Mucosa of descending colon (tissue), 3 donors: Measurements from ENCODE around the gene KAZN. TPM values are rescaled to one million over a fixed set of nuclear protein-coding genes. Genes with fewer than 3 reads are reported as not detected.

Source experiments
- ATAC-seq: fragments of 200-7000 bp; cut with Tn5 transposase; one replicate; pipeline ENCODE4 v1.9.1; 2020; ENCODE audit warnings: mild to moderate bottlenecking, moderate library complexity
- DNase-seq, 3 donors: peaks; one replicate each; pipeline ENCODE4 v3.0.0-alpha.2; 2020
- H3K36me3 ChIP-seq: fragments of 200-600 bp; one replicate; pipeline ENCODE4 v1.8.0; 2021; ENCODE audit warnings: low read depth, mild to moderate bottlenecking
- H3K4me1 ChIP-seq: fragments of 200-600 bp; one replicate; pipeline ENCODE4 v1.8.0; 2021; ENCODE audit warnings: low read depth, mild to moderate bottlenecking
- H3K4me3 ChIP-seq: fragments of 200-600 bp; one replicate; pipeline ENCODE4 v1.8.0; 2021; ENCODE audit warnings: mild to moderate bottlenecking
- H3K9me3 ChIP-seq: fragments of 200-600 bp; one replicate; pipeline ENCODE4 v1.8.0; 2021; ENCODE audit warnings: mild to moderate bottlenecking
- intact Hi-C, 2 donors: fragments of 100-400 bp; cut with DNase I in 1 of 2; cut with micrococcal nuclease in 1 of 2; formaldehyde crosslinking; loops; one replicate each; pipeline versions ENCODE4 v1.11.0 to v1.11.1; 2022; cut with DNase I, micrococcal nuclease
- total RNA-seq, 3 donors: library from RNA; stranded (reverse); fragmentation: NEBNext Ultra II Directional in 2 of 3; extraction: Animal tissue kit (Norgen Biotek cat#: 25700) in 2 of 3; gene quantifications; one replicate each; pipeline versions ENCODE4 v1.2.1 to v1.2.4, GENCODE V29; 2021 to 2023
- TF ChIP-seq, protein P1 (sequence below): fragments of 200-600 bp; IDR thresholded peaks from one replicate; pipeline ENCODE4 v1.8.0; 2022; ENCODE audit warnings: antibody characterized with exemption, mild to moderate bottlenecking
- donor health status: DM: no; HTN: no; CAD: no; lungs with moderate emphysema.
- donor health status: DM: no; HTN: no; CAD: no.
- donor health status: DM: no; HTN: yes; CAD: no.

Gene KAZN
- total RNA-seq, 3 donors from 2014 or later, result 9.7 to 21.9 (median 15.8) TPM

DNA sequence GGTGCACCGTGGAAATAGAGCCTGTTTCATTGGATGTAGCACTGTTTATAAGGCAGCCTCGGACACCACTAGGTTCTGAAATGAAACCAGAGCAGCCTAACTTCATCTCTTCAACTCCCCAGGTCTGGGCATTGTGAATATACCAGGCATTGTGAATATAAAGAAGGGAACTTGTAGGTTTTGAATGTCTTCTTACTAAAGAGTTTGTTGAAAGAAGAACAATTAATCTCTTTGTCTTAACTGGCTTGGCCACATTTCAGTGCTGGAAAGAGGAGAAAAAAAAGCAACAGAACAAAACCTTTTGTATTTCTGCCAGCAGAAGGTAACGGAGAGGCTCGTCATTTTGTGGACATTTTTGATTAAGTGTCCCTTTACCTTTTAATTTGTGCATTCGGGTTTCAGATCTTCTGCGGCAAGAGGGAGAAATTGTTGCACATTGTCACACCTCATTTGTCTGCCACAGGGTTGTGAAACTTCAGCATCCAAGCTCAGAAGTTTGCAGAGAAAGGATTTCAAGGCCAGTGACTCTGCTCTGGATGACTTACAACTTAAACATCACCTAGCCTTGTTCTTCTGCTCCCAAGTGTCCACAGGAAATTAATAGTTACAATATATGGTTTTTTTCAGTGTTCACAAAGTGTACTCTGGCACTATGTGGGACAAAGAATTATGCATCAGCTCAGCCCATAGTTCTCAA lies 158.3 kb downstream of the KAZN start:
- intact Hi-C loops, result no loop called here
- ATAC-seq (no peak), DNase-seq (no peak)
- TF ChIP-seq, protein P1, sequence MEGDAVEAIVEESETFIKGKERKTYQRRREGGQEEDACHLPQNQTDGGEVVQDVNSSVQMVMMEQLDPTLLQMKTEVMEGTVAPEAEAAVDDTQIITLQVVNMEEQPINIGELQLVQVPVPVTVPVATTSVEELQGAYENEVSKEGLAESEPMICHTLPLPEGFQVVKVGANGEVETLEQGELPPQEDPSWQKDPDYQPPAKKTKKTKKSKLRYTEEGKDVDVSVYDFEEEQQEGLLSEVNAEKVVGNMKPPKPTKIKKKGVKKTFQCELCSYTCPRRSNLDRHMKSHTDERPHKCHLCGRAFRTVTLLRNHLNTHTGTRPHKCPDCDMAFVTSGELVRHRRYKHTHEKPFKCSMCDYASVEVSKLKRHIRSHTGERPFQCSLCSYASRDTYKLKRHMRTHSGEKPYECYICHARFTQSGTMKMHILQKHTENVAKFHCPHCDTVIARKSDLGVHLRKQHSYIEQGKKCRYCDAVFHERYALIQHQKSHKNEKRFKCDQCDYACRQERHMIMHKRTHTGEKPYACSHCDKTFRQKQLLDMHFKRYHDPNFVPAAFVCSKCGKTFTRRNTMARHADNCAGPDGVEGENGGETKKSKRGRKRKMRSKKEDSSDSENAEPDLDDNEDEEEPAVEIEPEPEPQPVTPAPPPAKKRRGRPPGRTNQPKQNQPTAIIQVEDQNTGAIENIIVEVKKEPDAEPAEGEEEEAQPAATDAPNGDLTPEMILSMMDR, result no peak
- no peaks in the 10 kb centered on the region for H3K36me3 ChIP-seq
- H3K4me1 ChIP-seq, result no peaks in the 10 kb centered on the region
- H3K9me3 ChIP-seq, result no peaks in the 10 kb centered on the region
- no peak overlapping the region for H3K4me3 ChIP-seq

DNA sequence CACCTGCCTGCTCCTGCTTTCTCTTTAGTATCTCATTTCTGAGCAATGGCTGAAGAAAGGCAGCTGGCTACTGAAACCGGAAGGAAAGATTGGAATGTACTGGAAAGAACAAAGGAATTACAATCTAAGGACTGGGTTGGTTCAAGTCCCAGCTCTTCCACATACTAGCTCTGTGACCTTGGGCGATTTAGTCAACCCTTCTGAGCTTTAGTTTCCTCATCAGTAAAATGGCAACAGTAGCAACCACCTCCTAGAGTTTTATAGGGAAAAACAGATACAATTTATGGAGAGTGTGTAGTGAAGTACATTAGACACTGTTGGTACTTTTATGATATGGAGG lies 158.8 kb downstream of the KAZN start:
- no peak overlapping the region for H3K4me3 ChIP-seq
- H3K36me3 ChIP-seq, result no peaks in the 10 kb centered on the region
- no peaks in the 10 kb centered on the region for H3K9me3 ChIP-seq
- ATAC-seq (no peak), DNase-seq (no peak)
- no peaks in the 10 kb centered on the region for H3K4me1 ChIP-seq
- TF ChIP-seq, protein P1, result no peak
- intact Hi-C loops, result no loop called here

DNA sequence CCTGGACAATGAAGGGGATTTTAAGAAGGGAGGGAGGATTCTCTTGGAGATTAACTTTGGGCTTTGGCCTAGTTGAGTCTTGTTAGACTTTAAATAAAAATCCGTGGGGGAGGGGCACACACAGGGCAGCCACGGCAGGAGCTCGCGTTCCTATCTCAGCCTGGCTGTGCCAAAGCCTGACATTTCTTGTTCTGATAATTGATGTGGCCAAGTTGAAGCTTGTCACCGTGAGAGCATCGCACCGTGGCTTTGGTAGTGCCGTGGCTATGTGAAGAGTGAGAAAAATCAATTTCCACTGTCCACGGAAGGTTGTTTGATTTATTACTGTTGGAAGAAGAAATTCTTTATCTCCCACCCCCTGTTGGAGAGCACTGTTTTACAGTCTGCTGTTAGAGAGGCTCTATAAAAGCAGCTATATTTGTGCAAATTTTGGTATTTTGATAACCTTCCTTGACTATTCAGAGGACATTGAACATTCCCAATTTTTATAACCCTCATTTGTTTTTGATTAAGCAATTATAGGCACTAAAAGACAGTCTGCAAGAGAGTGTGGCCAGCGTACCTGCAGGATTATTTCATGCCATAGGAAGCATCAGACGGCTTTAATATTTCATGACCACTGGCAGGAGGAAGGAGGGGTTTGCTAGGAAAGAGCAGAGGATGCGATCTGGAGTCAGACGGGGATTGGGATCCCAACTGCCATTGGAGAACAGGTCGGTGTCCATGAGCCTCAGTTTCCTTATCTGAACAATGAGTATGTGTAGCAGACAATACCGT lies 160.7 kb downstream of the KAZN start:
- ATAC-seq (no peak), DNase-seq (no peak)
- no peaks in the 10 kb centered on the region for H3K4me1 ChIP-seq
- no peaks in the 10 kb centered on the region for H3K36me3 ChIP-seq
- no peak overlapping the region for H3K4me3 ChIP-seq
- TF ChIP-seq, protein P1, result no peak
- no peaks in the 10 kb centered on the region for H3K9me3 ChIP-seq
- intact Hi-C loops, result no loop called here

DNA sequence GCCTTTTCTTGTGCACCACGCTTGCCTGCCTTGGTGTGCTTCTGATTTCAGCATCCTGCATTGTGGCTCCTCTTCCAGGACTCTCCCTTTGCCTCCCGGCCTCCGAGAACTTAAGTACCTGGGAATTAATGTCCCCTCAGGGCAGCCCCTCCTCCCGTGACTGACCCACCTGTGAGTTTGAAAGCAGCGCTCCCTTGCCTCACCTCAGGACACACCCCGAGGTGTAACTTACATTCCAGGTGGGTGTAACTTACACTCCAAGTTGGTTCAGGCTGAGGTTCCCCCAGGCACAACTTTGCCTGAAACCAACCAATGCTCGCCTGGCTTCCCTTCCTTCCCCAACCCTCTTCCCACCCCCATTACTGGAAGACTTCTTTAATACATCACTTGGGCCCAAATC lies 161.4 kb downstream of the KAZN start:
- TF ChIP-seq, protein P1, result no peak
- no peak overlapping the region for H3K4me3 ChIP-seq
- no peak for ATAC-seq
- no peak for DNase-seq
- no peaks in the 10 kb centered on the region for H3K36me3 ChIP-seq
- H3K9me3 ChIP-seq, result no peaks in the 10 kb centered on the region
- intact Hi-C loops, result no loop called here
- H3K4me1 ChIP-seq, result no peaks in the 10 kb centered on the region

DNA sequence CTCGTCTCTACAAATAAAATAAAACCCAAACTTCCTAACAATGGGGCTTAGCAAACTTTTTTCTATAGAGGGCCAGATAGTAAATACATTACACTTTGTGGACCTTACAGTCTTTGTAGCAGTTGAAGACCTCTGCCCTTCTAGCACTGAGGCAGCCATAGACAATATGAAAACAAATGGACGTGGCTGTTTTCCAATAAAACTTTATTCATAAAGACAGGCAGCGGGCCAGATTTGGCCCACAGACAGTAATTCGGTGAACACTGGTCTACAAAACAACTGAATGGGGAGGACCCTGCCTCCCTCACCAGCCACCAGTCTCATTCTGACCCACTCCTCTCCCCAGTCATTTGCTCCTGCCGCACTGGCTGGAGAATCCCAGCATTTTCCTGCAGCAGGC lies 162.3 kb downstream of the KAZN start:
- TF ChIP-seq, protein P1, result no peak
- Histone ChIP-seq H3K36me3 (no peaks in the 10 kb centered on the region), H3K4me3 (no peak overlapping the region), H3K9me3 (no peaks in the 10 kb centered on the region), H3K4me1 (no peaks in the 10 kb centered on the region)
- intact Hi-C loops, result no loop called here
- DNase-seq (no peak), ATAC-seq (no peak)
